Endothelial cell (in vitro differentiated cells): ENCODE results near the gene RAB31. TPM values are rescaled to one million over a fixed set of nuclear protein-coding genes. Genes with fewer than 3 reads are reported as not detected.

Experiments
- DNase-seq: peaks from one replicate; pipeline ENCODE4 v3.0.0; 2021; ENCODE audit warnings: low spot score
- H3K27ac Mint-ChIP-seq: one replicate; pipeline ENCODE4 v1.8.0; 2021; ENCODE audit warnings: mixed read lengths, inconsistent platforms; ENCODE audit not compliant: unreplicated experiment
- H3K27me3 Mint-ChIP-seq: one replicate; pipeline ENCODE4 v1.8.0; 2021; ENCODE audit warnings: mild to moderate bottlenecking, moderate library complexity, mixed read lengths, inconsistent platforms; ENCODE audit not compliant: unreplicated experiment
- H3K36me3 Mint-ChIP-seq: one replicate; pipeline ENCODE4 v1.8.0; 2021; ENCODE audit warnings: mild to moderate bottlenecking, low read depth, mixed read lengths, inconsistent platforms; ENCODE audit not compliant: unreplicated experiment
- H3K4me1 Mint-ChIP-seq: one replicate; pipeline ENCODE4 v1.8.0; 2021; ENCODE audit warnings: mild to moderate bottlenecking, mixed read lengths, inconsistent platforms; ENCODE audit not compliant: unreplicated experiment
- H3K4me3 Mint-ChIP-seq: one replicate; pipeline ENCODE4 v1.8.0; 2021; ENCODE audit warnings: mild to moderate bottlenecking, mixed read lengths, inconsistent platforms; ENCODE audit not compliant: unreplicated experiment
- H3K9me3 Mint-ChIP-seq: one replicate; pipeline ENCODE4 v1.8.0; 2021; ENCODE audit warnings: mixed read lengths, inconsistent platforms; ENCODE audit not compliant: unreplicated experiment
- CTCF ChIP-seq: fragments of 200-600 bp; sonication (generic); IDR thresholded peaks from one replicate; pipeline ENCODE4 v1.5.0; 2021; ENCODE audit warnings: antibody characterized with exemption; ENCODE audit not compliant: unreplicated experiment
- total RNA-seq: library from RNA; stranded (reverse); fragmentation: NEBNext Ultra II Directional; extraction: Animal tissue kit (Norgen Biotek cat#: 25700); gene quantifications from one replicate; pipeline ENCODE4 v1.2.1, GENCODE V29; 2021; ENCODE audit not compliant: unreplicated experiment

Gene RAB31
- total RNA-seq, 1 donor from 2014 or later = 88.8 TPM

- Mint-ChIP-seq H3K27ac (no peak overlapping the region), H3K4me3 (no peak overlapping the region), H3K27me3 (no peaks in the 10 kb centered on the region), H3K4me1 (peaks cover 6% of the 10 kb centered on the region), H3K9me3 (no peaks in the 10 kb centered on the region), H3K36me3 (peaks cover 16% of the 10 kb centered on the region)
- no peak for TF ChIP-seq CTCF
- no peak for DNase-seq
These were observed 79.6 kb downstream of the RAB31 start for GRCh38 chr18:9787712-9788111.

- no peak overlapping the region for H3K4me3 Mint-ChIP-seq
- TF ChIP-seq CTCF = no peak
- no peak overlapping the region for H3K27ac Mint-ChIP-seq
- H3K9me3 Mint-ChIP-seq = no peaks in the 10 kb centered on the region
- H3K27me3 Mint-ChIP-seq = no peaks in the 10 kb centered on the region
- H3K36me3 Mint-ChIP-seq = peaks cover 18% of the 10 kb centered on the region
- no peak for DNase-seq
- peaks cover 6% of the 10 kb centered on the region for H3K4me1 Mint-ChIP-seq
These were observed 80.0 kb downstream of the RAB31 start for GRCh38 chr18:9788140-9788539.

DNA sequence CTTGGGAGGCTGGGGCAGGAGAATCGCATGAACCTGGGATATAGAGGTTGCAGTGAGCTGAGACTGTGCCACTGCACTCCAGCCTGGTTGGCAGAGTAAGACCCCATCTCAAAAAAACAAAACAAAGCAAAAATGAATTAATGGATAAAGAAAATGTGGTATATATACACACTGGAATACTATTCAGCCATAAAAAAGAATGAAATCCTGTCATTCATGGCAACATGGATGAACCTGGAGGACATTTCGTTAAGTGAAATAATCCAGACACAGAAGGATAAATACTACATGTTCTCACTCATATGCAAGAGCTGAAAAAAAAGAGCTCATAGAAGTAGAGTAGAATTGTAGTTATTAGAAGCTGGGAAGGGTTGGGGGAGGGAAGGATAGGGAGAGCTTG lies 80.8 kb downstream of the RAB31 start:
- H3K4me3 Mint-ChIP-seq = no peak overlapping the region
- H3K9me3 Mint-ChIP-seq = no peaks in the 10 kb centered on the region

GRCh38 chr18:9790261-9790660 lies 82.2 kb downstream of the RAB31 start:
- Mint-ChIP-seq H3K36me3 (peaks cover 22% of the 10 kb centered on the region), H3K27ac (no peak overlapping the region), H3K4me1 (peaks cover 6% of the 10 kb centered on the region), H3K9me3 (no peaks in the 10 kb centered on the region), H3K4me3 (no peak overlapping the region), H3K27me3 (no peaks in the 10 kb centered on the region)
- no peak for DNase-seq
- TF ChIP-seq CTCF = no peak

More for the DNA sequence above, 80.8 kb downstream of the RAB31 start:
- Mint-ChIP-seq H3K4me1 (peaks cover 6% of the 10 kb centered on the region), H3K27ac (no peak overlapping the region), H3K27me3 (no peaks in the 10 kb centered on the region), H3K36me3 (peaks cover 22% of the 10 kb centered on the region)
- no peak for DNase-seq
- TF ChIP-seq CTCF = no peak

- H3K36me3 Mint-ChIP-seq = peaks cover 25% of the 10 kb centered on the region
- no peak for DNase-seq
- no peak for TF ChIP-seq CTCF
- H3K27me3 Mint-ChIP-seq = peaks cover 1% of the 10 kb centered on the region
- H3K9me3 Mint-ChIP-seq = no peaks in the 10 kb centered on the region
- H3K27ac Mint-ChIP-seq = no peak overlapping the region
- no peak overlapping the region for H3K4me3 Mint-ChIP-seq
- H3K4me1 Mint-ChIP-seq = no peaks in the 10 kb centered on the region
These were observed 83.9 kb downstream of the RAB31 start for GRCh38 chr18:9791991-9792390.
